HepG2 (cell line): ENCODE data around the gene TTLL4. TPM values are rescaled to one million over a fixed set of nuclear protein-coding genes. Genes with fewer than 3 reads are reported as not detected.

ENCODE experiments used
- AHR ChIP-seq: IDR thresholded peaks from 2 replicates; pipeline ENCODE4 v1.6.1; 2018; ENCODE audit warnings: missing genetic modification reagents, missing compliant biosample characterization
- ATF7 ChIP-seq, 2 experiments: fragments of 450-650 bp in 1 of 2; sonication (generic) in 1 of 2; formaldehyde crosslinking in 1 of 2; IDR thresholded peaks; 2 replicates each; pipeline versions ENCODE4 v1.4.0 to v1.6.1; 2016 to 2020; ENCODE audit warnings: antibody characterized with exemption in 1 of 2, mild to moderate bottlenecking in 1 of 2, missing genetic modification reagents in 1 of 2
- ATRX ChIP-seq: sonication (generic); formaldehyde crosslinking; IDR thresholded peaks from 2 replicates; pipeline ENCODE4 v1.4.0; 2020; ENCODE audit warnings: missing genetic modification reagents, borderline replicate concordance
- ELF3 ChIP-seq: IDR thresholded peaks from 2 replicates; pipeline ENCODE4 v1.6.1; 2016; ENCODE audit warnings: missing genetic modification reagents, missing compliant biosample characterization
- HNRNPL ChIP-seq: fragments of 200-400 bp; formaldehyde crosslinking; IDR thresholded peaks from 2 replicates; pipeline ENCODE4 v1.6.1; 2017; ENCODE audit warnings: mild to moderate bottlenecking, low read depth, low read length
- ONECUT2 ChIP-seq: sonication (generic); formaldehyde crosslinking; IDR thresholded peaks from 2 replicates; pipeline ENCODE4 v1.4.0; 2020; ENCODE audit warnings: missing genetic modification reagents
- PBX3 ChIP-seq: sonication (generic); formaldehyde crosslinking; IDR thresholded peaks from 2 replicates; pipeline ENCODE4 v1.8.1; 2023; ENCODE audit warnings: missing genetic modification reagents, inconsistent platforms, borderline replicate concordance
- PCBP2 ChIP-seq: fragments of 200-400 bp; formaldehyde crosslinking; optimal IDR thresholded peaks from 2 replicates; pipeline ENCODE3; 2018; ENCODE audit warnings: low read length, low read depth; ENCODE audit not compliant: poor library complexity, severe bottlenecking
- POLR2AphosphoS5 ChIP-seq: IDR thresholded peaks from 2 replicates; pipeline ENCODE4 v1.6.1; 2012; ENCODE audit warnings: low read depth, low read length
- RAD21 ChIP-seq: fragments of 450-650 bp; formaldehyde crosslinking; IDR thresholded peaks from 2 replicates; pipeline ENCODE4 v1.5.0; 2020; ENCODE audit warnings: mild to moderate bottlenecking
- ZNF121 ChIP-seq: sonication (generic); formaldehyde crosslinking; IDR thresholded peaks from 2 replicates; pipeline ENCODE4 v1.5.0; 2020; ENCODE audit warnings: mild to moderate bottlenecking, missing genetic modification reagents
- ZNF275 ChIP-seq: sonication (generic); formaldehyde crosslinking; IDR thresholded peaks from 2 replicates; pipeline ENCODE4 v1.8.0; 2022; ENCODE audit warnings: missing genetic modification reagents, mild to moderate bottlenecking, inconsistent platforms, borderline replicate concordance
- ZNF33A ChIP-seq: sonication (generic); formaldehyde crosslinking; IDR thresholded peaks from 2 replicates; pipeline ENCODE4 v1.5.1; 2020; ENCODE audit warnings: missing genetic modification reagents, mild to moderate bottlenecking, moderate library complexity, borderline replicate concordance
- ZNF414 ChIP-seq: sonication (generic); formaldehyde crosslinking; IDR thresholded peaks from 2 replicates; pipeline ENCODE4 v1.5.0; 2020; ENCODE audit warnings: missing genetic modification reagents
- ZNF547 ChIP-seq: sonication (generic); formaldehyde crosslinking; IDR thresholded peaks from 2 replicates; pipeline ENCODE4 v1.5.1; 2020; ENCODE audit warnings: mild to moderate bottlenecking, missing genetic modification reagents
- ZNF598 ChIP-seq: sonication (generic); formaldehyde crosslinking; IDR thresholded peaks from 2 replicates; pipeline ENCODE4 v1.5.1; 2020; ENCODE audit warnings: mild to moderate bottlenecking, missing genetic modification reagents, borderline replicate concordance
- polyA plus RNA-seq, 8 experiments: library from polyadenylated mRNA; depleted of rRNA in 3 of 8; stranded (reverse) in 7 of 8; unstranded in 1 of 8; fragments of >200 nt; fragmentation: Illumina TruSeq in 4 of 8; extraction: Trizol in 4 of 8; gene quantifications; 2 replicates each; pipeline versions ENCODE4 v1.2.1 to v1.2.3, GENCODE V29; 2011 to 2016; ENCODE audit warnings: low read depth in 4 of 8, missing spikeins in 1 of 8, mixed read lengths in 1 of 8; ENCODE audit not compliant: insufficient read depth in 1 of 8
- total RNA-seq, 5 experiments: library from RNA; depleted of rRNA; stranded (reverse); fragments of >200 nt; fragmentation: Illumina TruSeq; extraction: Trizol; gene quantifications; 2 replicates each; pipeline ENCODE4 v1.2.3, GENCODE V29; 2016; ENCODE audit warnings: low read depth in 1 of 5
- TF ChIP-seq, protein P1 (sequence below): sonication (generic); formaldehyde crosslinking; conservative IDR thresholded peaks from 2 replicates; pipeline ENCODE4 v1.4.0; 2020; ENCODE audit warnings: missing genetic modification reagents
- TF ChIP-seq, protein P2 (sequence below): sonication (generic); formaldehyde crosslinking; conservative IDR thresholded peaks from 2 replicates; pipeline ENCODE4 v1.4.0; 2020; ENCODE audit warnings: mild to moderate bottlenecking, missing genetic modification reagents, moderate library complexity
- TF ChIP-seq, protein P3 (sequence below): sonication (generic); formaldehyde crosslinking; conservative IDR thresholded peaks from 2 replicates; pipeline ENCODE4 v1.4.0; 2020; ENCODE audit warnings: missing genetic modification reagents

TTLL4 gene
- total and polyA plus RNA-seq, 2 of the 13 experiments (the other 11 are each of a cell fraction or from before 2014, with no cell fraction given): 77.5 to 84.6 TPM

- TF ChIP-seq RAD21 (CRISPR knock-in tag) (0 out of 2 replicates have a peak, but pooled peaks have one; percentile 12), HNRNPL (no peak), ZNF33A (no peak), AHR (CRISPR knock-in tag) (no peak; the same call in 1 of the 2 replicates), PCBP2 (no peak), ELF3 (CRISPR knock-in tag) (peak; percentile 28; the same call in 1 of the 2 replicates), ATF7 (IDR thresholded peaks at IDR 0.05) (peak; percentile 9; the same call in 1 of the 2 replicates), ATF7 (CRISPR knock-in tag; IDR thresholded peaks at IDR 0.05) (no peak), ZNF547 (no peak), ZNF414 (CRISPR knock-in tag) (no peak), ZNF121 (CRISPR knock-in tag) (no peak), PBX3 (no peak), ATRX (CRISPR knock-in tag) (no peak), ZNF598 (no peak), ZNF275 (CRISPR knock-in tag) (no peak), POLR2AphosphoS5 (no peak; the same call in 1 of the 2 replicates), ONECUT2 (CRISPR knock-in tag) (no peak)
- TF ChIP-seq, protein P1, sequence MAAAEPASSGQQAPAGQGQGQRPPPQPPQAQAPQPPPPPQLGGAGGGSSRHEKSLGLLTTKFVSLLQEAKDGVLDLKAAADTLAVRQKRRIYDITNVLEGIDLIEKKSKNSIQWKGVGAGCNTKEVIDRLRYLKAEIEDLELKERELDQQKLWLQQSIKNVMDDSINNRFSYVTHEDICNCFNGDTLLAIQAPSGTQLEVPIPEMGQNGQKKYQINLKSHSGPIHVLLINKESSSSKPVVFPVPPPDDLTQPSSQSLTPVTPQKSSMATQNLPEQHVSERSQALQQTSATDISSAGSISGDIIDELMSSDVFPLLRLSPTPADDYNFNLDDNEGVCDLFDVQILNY: no peak
- TF ChIP-seq, protein P2, sequence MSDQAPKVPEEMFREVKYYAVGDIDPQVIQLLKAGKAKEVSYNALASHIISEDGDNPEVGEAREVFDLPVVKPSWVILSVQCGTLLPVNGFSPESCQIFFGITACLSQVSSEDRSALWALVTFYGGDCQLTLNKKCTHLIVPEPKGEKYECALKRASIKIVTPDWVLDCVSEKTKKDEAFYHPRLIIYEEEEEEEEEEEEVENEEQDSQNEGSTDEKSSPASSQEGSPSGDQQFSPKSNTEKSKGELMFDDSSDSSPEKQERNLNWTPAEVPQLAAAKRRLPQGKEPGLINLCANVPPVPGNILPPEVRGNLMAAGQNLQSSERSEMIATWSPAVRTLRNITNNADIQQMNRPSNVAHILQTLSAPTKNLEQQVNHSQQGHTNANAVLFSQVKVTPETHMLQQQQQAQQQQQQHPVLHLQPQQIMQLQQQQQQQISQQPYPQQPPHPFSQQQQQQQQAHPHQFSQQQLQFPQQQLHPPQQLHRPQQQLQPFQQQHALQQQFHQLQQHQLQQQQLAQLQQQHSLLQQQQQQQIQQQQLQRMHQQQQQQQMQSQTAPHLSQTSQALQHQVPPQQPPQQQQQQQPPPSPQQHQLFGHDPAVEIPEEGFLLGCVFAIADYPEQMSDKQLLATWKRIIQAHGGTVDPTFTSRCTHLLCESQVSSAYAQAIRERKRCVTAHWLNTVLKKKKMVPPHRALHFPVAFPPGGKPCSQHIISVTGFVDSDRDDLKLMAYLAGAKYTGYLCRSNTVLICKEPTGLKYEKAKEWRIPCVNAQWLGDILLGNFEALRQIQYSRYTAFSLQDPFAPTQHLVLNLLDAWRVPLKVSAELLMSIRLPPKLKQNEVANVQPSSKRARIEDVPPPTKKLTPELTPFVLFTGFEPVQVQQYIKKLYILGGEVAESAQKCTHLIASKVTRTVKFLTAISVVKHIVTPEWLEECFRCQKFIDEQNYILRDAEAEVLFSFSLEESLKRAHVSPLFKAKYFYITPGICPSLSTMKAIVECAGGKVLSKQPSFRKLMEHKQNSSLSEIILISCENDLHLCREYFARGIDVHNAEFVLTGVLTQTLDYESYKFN (CRISPR knock-in tag): peak; percentile 30; the same call in 1 of the 2 replicates
- TF ChIP-seq, protein P3, sequence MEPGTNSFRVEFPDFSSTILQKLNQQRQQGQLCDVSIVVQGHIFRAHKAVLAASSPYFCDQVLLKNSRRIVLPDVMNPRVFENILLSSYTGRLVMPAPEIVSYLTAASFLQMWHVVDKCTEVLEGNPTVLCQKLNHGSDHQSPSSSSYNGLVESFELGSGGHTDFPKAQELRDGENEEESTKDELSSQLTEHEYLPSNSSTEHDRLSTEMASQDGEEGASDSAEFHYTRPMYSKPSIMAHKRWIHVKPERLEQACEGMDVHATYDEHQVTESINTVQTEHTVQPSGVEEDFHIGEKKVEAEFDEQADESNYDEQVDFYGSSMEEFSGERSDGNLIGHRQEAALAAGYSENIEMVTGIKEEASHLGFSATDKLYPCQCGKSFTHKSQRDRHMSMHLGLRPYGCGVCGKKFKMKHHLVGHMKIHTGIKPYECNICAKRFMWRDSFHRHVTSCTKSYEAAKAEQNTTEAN (CRISPR knock-in tag): no peak
These were observed 70.4 kb downstream of the TTLL4 start (continued) for GRCh38 chr2:218780851-218781690.
